ENCODE measurements around the gene DOP1A.

GRCh38 chr6:83193747-83194566 is 126.5 kb downstream of the DOP1A start:
- no peak for TF ChIP-seq CTCF (IDR thresholded peaks at IDR 0.05)
- no peak for TF ChIP-seq POLR2AphosphoS5 (IDR thresholded peaks at IDR 0.05)
- TF ChIP-seq POLR2A (IDR thresholded peaks at IDR 0.05; ENCODE audit: low read depth): no peak
